HepG2 (cell line): Measurements from ENCODE around the gene MED13. TPM values are rescaled to one million over a fixed set of nuclear protein-coding genes. Genes with fewer than 3 reads are reported as not detected.

ENCODE experiments used
- ELF1 ChIP-seq: sonication (generic); formaldehyde crosslinking; IDR thresholded peaks from 2 replicates; pipeline ENCODE4 v1.4.0; 2020; ENCODE audit warnings: missing genetic modification reagents
- FOSL1 ChIP-seq: sonication (generic); formaldehyde crosslinking; IDR thresholded peaks from 2 replicates; pipeline ENCODE4 v1.9.0; 2021; ENCODE audit warnings: missing genetic modification reagents, borderline replicate concordance
- GTF2F1 ChIP-seq: fragments of 150-350 bp; IDR thresholded peaks from 2 replicates; pipeline ENCODE4 v1.6.1; 2014; ENCODE audit warnings: low read length
- HES4 ChIP-seq: sonication (generic); formaldehyde crosslinking; IDR thresholded peaks from 2 replicates; pipeline ENCODE4 v1.9.0; 2021; ENCODE audit warnings: mild to moderate bottlenecking, missing genetic modification reagents, borderline replicate concordance
- HMG20A ChIP-seq: IDR thresholded peaks from 2 replicates; pipeline ENCODE4 v1.6.1; 2016; ENCODE audit warnings: borderline replicate concordance
- ISL2 ChIP-seq: sonication (generic); formaldehyde crosslinking; IDR thresholded peaks from 2 replicates; pipeline ENCODE4 v1.5.0; 2020; ENCODE audit warnings: missing genetic modification reagents
- JUN ChIP-seq: sonication (generic); formaldehyde crosslinking; IDR thresholded peaks from 2 replicates; pipeline ENCODE4 v1.4.0; 2020; ENCODE audit warnings: mild to moderate bottlenecking, missing genetic modification reagents
- KDM5A ChIP-seq: fragments of 200-600 bp; sonication (generic); IDR thresholded peaks from 2 replicates; pipeline ENCODE4 v1.7.0; 2018; ENCODE audit warnings: antibody characterized with exemption, mild to moderate bottlenecking, low read length, borderline replicate concordance
- MAZ ChIP-seq, 2 experiments: sonication (generic) in 1 of 2; formaldehyde crosslinking in 1 of 2; IDR thresholded peaks; 2 replicates each; pipeline versions ENCODE4 v1.5.0 to v1.6.1; 2012 to 2020; ENCODE audit warnings: low read depth in 2 of 2, mild to moderate bottlenecking in 2 of 2, borderline replicate concordance in 1 of 2, improper control_type of control experiment in 1 of 2, low read length in 1 of 2, missing genetic modification reagents in 1 of 2, moderate library complexity in 1 of 2
- NRL ChIP-seq: sonication (generic); formaldehyde crosslinking; IDR thresholded peaks from 2 replicates; pipeline ENCODE4 v1.5.0; 2020; ENCODE audit warnings: missing genetic modification reagents, mild to moderate bottlenecking, moderate library complexity, borderline replicate concordance
- PRDM10 ChIP-seq: sonication (generic); formaldehyde crosslinking; IDR thresholded peaks from 2 replicates; pipeline ENCODE4 v1.4.0; 2020; ENCODE audit warnings: low read depth, missing genetic modification reagents
- RBFOX2 ChIP-seq: fragments of 200-400 bp; formaldehyde crosslinking; IDR thresholded peaks from 2 replicates; pipeline ENCODE4 v1.6.1; 2017; ENCODE audit warnings: low read depth, mild to moderate bottlenecking, low read length
- SP4 ChIP-seq: sonication (generic); formaldehyde crosslinking; IDR thresholded peaks from 2 replicates; pipeline ENCODE4 v1.8.1; 2023; ENCODE audit warnings: mild to moderate bottlenecking, missing genetic modification reagents
- TGIF2 ChIP-seq: IDR thresholded peaks from 2 replicates; pipeline ENCODE4 v1.6.1; 2016; ENCODE audit warnings: control low read depth, missing compliant biosample characterization
- ZNF20 ChIP-seq: sonication (generic); formaldehyde crosslinking; IDR thresholded peaks from 2 replicates; pipeline ENCODE4 v1.4.0; 2020; ENCODE audit warnings: mild to moderate bottlenecking, moderate library complexity, missing genetic modification reagents
- ZNF253 ChIP-seq: sonication (generic); formaldehyde crosslinking; IDR thresholded peaks from 2 replicates; pipeline ENCODE4 v1.8.0; 2022; ENCODE audit warnings: mild to moderate bottlenecking, missing genetic modification reagents, borderline replicate concordance
- polyA plus RNA-seq, 8 experiments: library from polyadenylated mRNA; depleted of rRNA in 3 of 8; stranded (reverse) in 7 of 8; unstranded in 1 of 8; fragments of >200 nt; fragmentation: Illumina TruSeq in 4 of 8; extraction: Trizol in 4 of 8; gene quantifications; 2 replicates each; pipeline versions ENCODE4 v1.2.1 to v1.2.3, GENCODE V29; 2011 to 2016; ENCODE audit warnings: low read depth in 4 of 8, missing spikeins in 1 of 8, mixed read lengths in 1 of 8; ENCODE audit not compliant: insufficient read depth in 1 of 8
- total RNA-seq, 5 experiments: library from RNA; depleted of rRNA; stranded (reverse); fragments of >200 nt; fragmentation: Illumina TruSeq; extraction: Trizol; gene quantifications; 2 replicates each; pipeline ENCODE4 v1.2.3, GENCODE V29; 2016; ENCODE audit warnings: low read depth in 1 of 5
- TF ChIP-seq, protein P1 (sequence below): sonication (generic); formaldehyde crosslinking; IDR thresholded peaks from 2 replicates; pipeline ENCODE4 v1.5.0; 2020; ENCODE audit warnings: missing genetic modification reagents
- TF ChIP-seq, protein P2 (sequence below): sonication (generic); formaldehyde crosslinking; conservative IDR thresholded peaks from 2 replicates; pipeline ENCODE4 v1.4.0; 2020; ENCODE audit warnings: missing genetic modification reagents

MED13 gene
- total and polyA plus RNA-seq, 2 of the 13 experiments (the other 11 are each of a cell fraction or from before 2014, with no cell fraction given), result 27.4 to 69.1 TPM

GRCh38 chr17:62065611-62066468 lies 762 bp upstream of the MED13 start (continued):
- TF ChIP-seq ZNF20 (CRISPR knock-in tag) (0 out of 2 replicates have a peak, but pooled peaks have one; percentile 36), JUN (CRISPR knock-in tag) (0 out of 2 replicates have a peak, but pooled peaks have one; percentile 9), GTF2F1 (no peak), TGIF2 (CRISPR knock-in tag) (peak; percentile 89), KDM5A (peak; percentile 82; the same call in 1 of the 2 replicates), FOSL1 (no peak), ZNF253 (no peak), HES4 (peak; percentile 84), HMG20A (CRISPR knock-in tag) (no peak; the same call in 1 of the 2 replicates), SP4 (CRISPR knock-in tag) (no peak), NRL (CRISPR knock-in tag) (peak; percentile 96), ISL2 (CRISPR knock-in tag) (peak; percentile 59), RBFOX2 (peak; percentile 87), ELF1 (CRISPR knock-in tag) (peak; percentile 56), MAZ (IDR thresholded peaks at IDR 0.05; ENCODE audit: borderline replicate concordance, low read depth, low read length) (peak; percentile 98), MAZ (CRISPR knock-in tag; IDR thresholded peaks at IDR 0.05; ENCODE audit: low read depth) (peak; percentile 69), PRDM10 (CRISPR knock-in tag) (no peak)
- TF ChIP-seq, protein P1, sequence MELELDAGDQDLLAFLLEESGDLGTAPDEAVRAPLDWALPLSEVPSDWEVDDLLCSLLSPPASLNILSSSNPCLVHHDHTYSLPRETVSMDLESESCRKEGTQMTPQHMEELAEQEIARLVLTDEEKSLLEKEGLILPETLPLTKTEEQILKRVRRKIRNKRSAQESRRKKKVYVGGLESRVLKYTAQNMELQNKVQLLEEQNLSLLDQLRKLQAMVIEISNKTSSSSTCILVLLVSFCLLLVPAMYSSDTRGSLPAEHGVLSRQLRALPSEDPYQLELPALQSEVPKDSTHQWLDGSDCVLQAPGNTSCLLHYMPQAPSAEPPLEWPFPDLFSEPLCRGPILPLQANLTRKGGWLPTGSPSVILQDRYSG, result peak; percentile 44; the same call in 1 of the 2 replicates
- TF ChIP-seq, protein P2, sequence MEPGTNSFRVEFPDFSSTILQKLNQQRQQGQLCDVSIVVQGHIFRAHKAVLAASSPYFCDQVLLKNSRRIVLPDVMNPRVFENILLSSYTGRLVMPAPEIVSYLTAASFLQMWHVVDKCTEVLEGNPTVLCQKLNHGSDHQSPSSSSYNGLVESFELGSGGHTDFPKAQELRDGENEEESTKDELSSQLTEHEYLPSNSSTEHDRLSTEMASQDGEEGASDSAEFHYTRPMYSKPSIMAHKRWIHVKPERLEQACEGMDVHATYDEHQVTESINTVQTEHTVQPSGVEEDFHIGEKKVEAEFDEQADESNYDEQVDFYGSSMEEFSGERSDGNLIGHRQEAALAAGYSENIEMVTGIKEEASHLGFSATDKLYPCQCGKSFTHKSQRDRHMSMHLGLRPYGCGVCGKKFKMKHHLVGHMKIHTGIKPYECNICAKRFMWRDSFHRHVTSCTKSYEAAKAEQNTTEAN, result peak; percentile 50; the same call in 1 of the 2 replicates
